H9 (cell line): ENCODE measurements around the gene VPS33A. TPM values are rescaled to one million over a fixed set of nuclear protein-coding genes. Genes with fewer than 3 reads are reported as not detected.

Experiments
- DNase-seq: peaks from one replicate; pipeline ENCODE4 v3.0.0-alpha.2; 2017
- H2AFZ ChIP-seq: one replicate; pipeline ENCODE4 v1.6.1; 2013; ENCODE audit warnings: mild to moderate bottlenecking, low read length, control low read depth, moderate library complexity
- H2AK5ac ChIP-seq: 2 replicates; pipeline ENCODE4 v1.6.1; 2013; ENCODE audit warnings: low read length, control low read depth, mixed read lengths; ENCODE audit not compliant: insufficient read length
- H2BK120ac ChIP-seq: one replicate; pipeline ENCODE4 v1.6.1; 2013; ENCODE audit warnings: low read depth, mild to moderate bottlenecking, low read length, control low read depth, inconsistent platforms; ENCODE audit not compliant: poor library complexity, severe bottlenecking
- H2BK12ac ChIP-seq: 2 replicates; pipeline ENCODE4 v1.6.1; 2013; ENCODE audit warnings: low read length, control low read depth, mixed read lengths, low read depth; ENCODE audit not compliant: insufficient read length
- H2BK15ac ChIP-seq: 2 replicates; pipeline ENCODE4 v1.6.1; 2013; ENCODE audit warnings: low read depth, low read length, control low read depth
- H2BK20ac ChIP-seq: one replicate; pipeline ENCODE4 v1.6.1; 2013; ENCODE audit warnings: low read depth, mild to moderate bottlenecking, low read length, control low read depth, inconsistent platforms; ENCODE audit not compliant: poor library complexity, severe bottlenecking
- H2BK5ac ChIP-seq: 2 replicates; pipeline ENCODE4 v1.6.1; 2013; ENCODE audit warnings: low read length, control low read depth, mixed read lengths; ENCODE audit not compliant: insufficient read length
- H3K14ac ChIP-seq: 2 replicates; pipeline ENCODE4 v1.6.1; 2013; ENCODE audit warnings: low read length, control low read depth; ENCODE audit not compliant: insufficient read depth
- H3K18ac ChIP-seq: 2 replicates; pipeline ENCODE4 v1.6.1; 2013; ENCODE audit warnings: low read depth, mild to moderate bottlenecking, mixed read lengths, low read length, control low read depth; ENCODE audit not compliant: insufficient read length
- H3K23ac ChIP-seq: 2 replicates; pipeline ENCODE4 v1.6.1; 2013; ENCODE audit warnings: low read length, control low read depth, mixed read lengths, low read depth; ENCODE audit not compliant: insufficient read length
- H3K23me2 ChIP-seq: 2 replicates; pipeline ENCODE4 v1.6.1; 2013; ENCODE audit warnings: low read depth, mild to moderate bottlenecking, mixed read lengths, low read length, control low read depth; ENCODE audit not compliant: insufficient read length, poor library complexity, severe bottlenecking
- H3K27ac ChIP-seq: 2 replicates; pipeline ENCODE4 v1.5.1; 2013; ENCODE audit warnings: low read length, control low read depth, mixed read lengths, low read depth; ENCODE audit not compliant: insufficient read length
- H3K27me3 ChIP-seq: 2 replicates; pipeline ENCODE4 v1.6.1; 2013; ENCODE audit warnings: low read length, control low read depth, inconsistent platforms; ENCODE audit not compliant: insufficient read depth
- H3K4ac ChIP-seq: 2 replicates; pipeline ENCODE4 v1.6.1; 2013; ENCODE audit warnings: low read depth, mild to moderate bottlenecking, control low read depth, inconsistent platforms, low read length, moderate library complexity
- H3K4me1 ChIP-seq: 2 replicates; pipeline ENCODE4 v1.6.1; 2013; ENCODE audit warnings: low read length, control low read depth, inconsistent platforms; ENCODE audit not compliant: insufficient read depth
- H3K4me2 ChIP-seq: 2 replicates; pipeline ENCODE4 v1.6.1; 2013; ENCODE audit warnings: low read length, control low read depth, mixed read lengths; ENCODE audit not compliant: insufficient read length, insufficient read depth
- H3K56ac ChIP-seq: 2 replicates; pipeline ENCODE4 v1.6.1; 2013; ENCODE audit warnings: low read depth, mild to moderate bottlenecking, mixed read lengths, low read length, control low read depth; ENCODE audit not compliant: insufficient read length
- H3K79me1 ChIP-seq: 2 replicates; pipeline ENCODE4 v1.6.1; 2013; ENCODE audit warnings: low read depth, mild to moderate bottlenecking, moderate library complexity, low read length, control low read depth, inconsistent platforms; ENCODE audit not compliant: insufficient read depth, poor library complexity, severe bottlenecking
- H3K79me2 ChIP-seq: 2 replicates; pipeline ENCODE4 v1.6.1; 2013; ENCODE audit warnings: low read length, control low read depth, inconsistent platforms; ENCODE audit not compliant: insufficient read depth
- H3K9ac ChIP-seq: 2 replicates; pipeline ENCODE4 v1.6.1; 2013; ENCODE audit warnings: low read length, control low read depth, mixed read lengths; ENCODE audit not compliant: insufficient read length; ENCODE audit errors: extremely low read depth
- H3K9me3 ChIP-seq: one replicate; pipeline ENCODE4 v1.6.1; 2013; ENCODE audit warnings: low read depth, low read length, inconsistent platforms; ENCODE audit not compliant: control insufficient read depth
- H3T11ph ChIP-seq: one replicate; pipeline ENCODE4 v1.6.1; 2013; ENCODE audit warnings: mild to moderate bottlenecking, low read length, control low read depth, inconsistent platforms
- H4K20me1 ChIP-seq: one replicate; pipeline ENCODE4 v1.6.1; 2013; ENCODE audit not compliant: control insufficient read depth, insufficient read length, insufficient read depth
- H4K5ac ChIP-seq: 2 replicates; pipeline ENCODE4 v1.6.1; 2013; ENCODE audit warnings: low read depth, mild to moderate bottlenecking, mixed read lengths, low read length, control low read depth; ENCODE audit not compliant: insufficient read length
- H4K8ac ChIP-seq: replicated peaks from 2 replicates; pipeline ENCODE4 v1.6.1; 2013; ENCODE audit warnings: low read length, control low read depth, mixed read lengths, low read depth; ENCODE audit not compliant: insufficient read length
- H4K91ac ChIP-seq: 2 replicates; pipeline ENCODE4 v1.6.1; 2013; ENCODE audit warnings: low read depth, mild to moderate bottlenecking, moderate library complexity, mixed read lengths, low read length, control low read depth; ENCODE audit not compliant: insufficient read length
- H3K27ac Mint-ChIP-seq, 3 experiments: 2 replicates in 2 of 3; 3 replicates in 1 of 3; pipeline ENCODE4 v1.8.0; 2020 to 2021; ENCODE audit warnings: mixed read lengths in 3 of 3, mild to moderate bottlenecking in 1 of 3, moderate library complexity in 1 of 3
- H3K27me3 Mint-ChIP-seq: 2 replicates; pipeline ENCODE4 v1.8.0; 2021; ENCODE audit warnings: low read depth, mild to moderate bottlenecking, moderate library complexity, mixed read lengths
- H3K36me3 Mint-ChIP-seq, 3 experiments: 2 replicates in 2 of 3; 3 replicates in 1 of 3; pipeline ENCODE4 v1.8.0; 2020 to 2021; ENCODE audit warnings: low read depth in 3 of 3, mixed read lengths in 3 of 3; ENCODE audit not compliant: insufficient read depth in 1 of 3
- H3K4me1 Mint-ChIP-seq, 2 experiments: 2 replicates each; pipeline ENCODE4 v1.8.0; 2020; ENCODE audit warnings: mixed read lengths in 2 of 2
- H3K4me3 Mint-ChIP-seq, 2 experiments: 2 replicates in 1 of 2; 3 replicates in 1 of 2; pipeline ENCODE4 v1.8.0; 2020 to 2021; ENCODE audit warnings: mild to moderate bottlenecking in 2 of 2, mixed read lengths in 2 of 2, moderate library complexity in 1 of 2
- H3K9me3 Mint-ChIP-seq, 2 experiments: 2 replicates in 1 of 2; 3 replicates in 1 of 2; pipeline ENCODE4 v1.8.0; 2020; ENCODE audit warnings: mild to moderate bottlenecking in 2 of 2, mixed read lengths in 2 of 2, moderate library complexity in 1 of 2
- CTCF ChIP-seq: fragments of 200-600 bp; sonication (generic); conservative IDR thresholded peaks from 3 replicates; pipeline ENCODE4 v1.8.0; 2021; ENCODE audit warnings: antibody characterized with exemption, mild to moderate bottlenecking
- whole genome bisulfite sequencing: extraction: QIAGEN DNeasy Blood & Tissue Kit; methylation state at CpG from one replicate; pipeline ENCODE4 v1.1.7; 2013; ENCODE audit warnings: missing lambda C conversion rate, low lambda C conversion rate, mixed read lengths; ENCODE audit not compliant: insufficient read length; ENCODE audit errors: extremely low coverage; 5-methylcytosine and 5-hydroxymethylcytosine counted together
- total RNA-seq: library from RNA; stranded (reverse); gene quantifications from 2 replicates; pipeline ENCODE4 v1.2.1, GENCODE V29; 2021

Gene VPS33A
- total RNA-seq, 1 experiment from 2014 or later: 45.9 TPM

GRCh38 chr12:122275459-122275858, 9.2 kb upstream of the VPS33A start:
- no peak for DNase-seq
- Histone ChIP-seq H3K79me2 (no peaks in the 10 kb centered on the region), H4K91ac (no peak overlapping the region), H3K23ac (no peak overlapping the region), H2BK20ac (no peak overlapping the region), H3K79me1 (no peaks in the 10 kb centered on the region), H3K9me3 (no peaks in the 10 kb centered on the region), H2BK15ac (no peak overlapping the region), H4K8ac (no peak overlapping the region), H3K4me2 (no peak overlapping the region), H2AFZ (no peak overlapping the region), H3K27ac (no peak overlapping the region), H3K27me3 (no peaks in the 10 kb centered on the region), H3K23me2 (peaks cover 2% of the 10 kb centered on the region), H3K18ac (no peak overlapping the region), H2BK12ac (no peak overlapping the region), H3K4ac (no peak overlapping the region), H3K14ac (no peak overlapping the region), H4K5ac (no peak overlapping the region), H2AK5ac (no peak overlapping the region), H2BK120ac (no peak overlapping the region), H2BK5ac (no peak overlapping the region), H3K56ac (no peak overlapping the region), H3K4me1 (no peaks in the 10 kb centered on the region), H3T11ph (no peak overlapping the region), H3K9ac (no peak overlapping the region), H4K20me1 (no peaks in the 10 kb centered on the region)
- Mint-ChIP-seq H3K4me3 (no peak overlapping the region), H3K27me3 (no peaks in the 10 kb centered on the region), H3K27ac (no peak overlapping the region), H3K36me3 (peaks cover 0 to 7% (median 3%) of the 10 kb centered on the region in 3 experiments; a peak in 3 of 7 replicates), H3K4me1 (peaks cover 0 to 5% of the 10 kb centered on the region in 2 experiments; a peak in 1 of 4 replicates), H3K9me3 (no peaks in the 10 kb centered on the region)
- no CpG with 5 or more reads among the region's 8 CpGs for WGBS
- TF ChIP-seq CTCF: no peak
